Stimulated activated naive CD8-positive, alpha-beta T cell treated with anti-CD3 and anti-CD28 coated beads, Interleukin-15, Interleukin-2, amounts not matched to agents 100 ng/mL and 50 ng/mL, for 24 hours (primary cell): ENCODE results near the gene MGAT4B.

ENCODE experiments used
- H3K27ac Mint-ChIP-seq: one replicate; pipeline ENCODE4 v1.8.0; 2021; ENCODE audit warnings: mild to moderate bottlenecking, mixed read lengths
- H3K27me3 Mint-ChIP-seq: one replicate; pipeline ENCODE4 v1.8.0; 2021; ENCODE audit warnings: mixed read lengths
- H3K36me3 Mint-ChIP-seq: one replicate; pipeline ENCODE4 v1.8.0; 2021; ENCODE audit warnings: low read depth, mixed read lengths
- H3K4me1 Mint-ChIP-seq: one replicate; pipeline ENCODE4 v1.8.0; 2021; ENCODE audit warnings: low read depth, mixed read lengths
- H3K4me3 Mint-ChIP-seq: one replicate; pipeline ENCODE4 v1.8.0; 2021; ENCODE audit warnings: mild to moderate bottlenecking, mixed read lengths
- H3K9me3 Mint-ChIP-seq: one replicate; pipeline ENCODE4 v1.8.0; 2021; ENCODE audit warnings: mixed read lengths

MGAT4B gene

DNA sequence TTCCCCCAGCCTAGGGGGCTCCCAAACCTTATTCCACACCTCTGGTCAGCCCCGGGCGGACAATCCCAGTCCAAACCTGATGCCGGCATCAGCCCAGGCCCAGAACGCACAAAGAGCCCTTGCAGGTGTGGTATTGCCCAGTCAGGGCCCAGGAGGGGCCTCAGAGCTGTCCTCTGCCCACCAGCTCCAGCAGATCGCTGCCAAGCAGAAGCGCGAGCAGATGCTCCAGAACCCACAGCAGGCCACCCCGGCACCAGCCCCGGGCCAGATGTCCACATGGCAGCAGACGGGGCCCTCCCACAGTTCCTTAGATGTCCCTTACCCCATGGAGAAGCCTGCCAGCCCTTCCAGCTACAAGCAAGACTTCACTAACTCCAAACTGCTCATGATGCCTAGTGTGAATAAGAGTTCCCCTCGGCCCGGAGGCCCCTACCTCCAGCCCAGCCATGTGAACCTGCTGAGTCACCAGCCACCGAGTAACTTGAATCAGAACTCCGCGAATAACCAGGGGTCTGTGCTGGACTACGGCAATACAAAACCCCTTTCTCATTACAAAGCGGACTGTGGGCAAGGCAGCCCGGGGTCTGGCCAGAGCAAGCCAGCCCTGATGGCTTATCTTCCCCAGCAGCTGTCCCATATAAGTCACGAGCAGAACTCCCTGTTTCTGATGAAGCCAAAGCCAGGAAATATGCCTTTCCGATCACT, 40.5 kb downstream of the MGAT4B start:
- Mint-ChIP-seq H3K4me3 (no peak overlapping the region), H3K27me3 (no peaks in the 10 kb centered on the region), H3K4me1 (peaks cover 34% of the 10 kb centered on the region), H3K36me3 (peaks cover 41% of the 10 kb centered on the region), H3K9me3 (no peaks in the 10 kb centered on the region), H3K27ac (no peak overlapping the region)

- H3K27ac Mint-ChIP-seq, result peak overlapping the region; percentile 33
- peaks cover 35% of the 10 kb centered on the region for H3K36me3 Mint-ChIP-seq
- H3K27me3 Mint-ChIP-seq, result no peaks in the 10 kb centered on the region
- H3K4me3 Mint-ChIP-seq, result no peak overlapping the region
- H3K9me3 Mint-ChIP-seq, result no peaks in the 10 kb centered on the region
- peaks cover 40% of the 10 kb centered on the region for H3K4me1 Mint-ChIP-seq
Measured at GRCh38 chr5:179765400-179765799, 41.3 kb downstream of the MGAT4B start.

DNA sequence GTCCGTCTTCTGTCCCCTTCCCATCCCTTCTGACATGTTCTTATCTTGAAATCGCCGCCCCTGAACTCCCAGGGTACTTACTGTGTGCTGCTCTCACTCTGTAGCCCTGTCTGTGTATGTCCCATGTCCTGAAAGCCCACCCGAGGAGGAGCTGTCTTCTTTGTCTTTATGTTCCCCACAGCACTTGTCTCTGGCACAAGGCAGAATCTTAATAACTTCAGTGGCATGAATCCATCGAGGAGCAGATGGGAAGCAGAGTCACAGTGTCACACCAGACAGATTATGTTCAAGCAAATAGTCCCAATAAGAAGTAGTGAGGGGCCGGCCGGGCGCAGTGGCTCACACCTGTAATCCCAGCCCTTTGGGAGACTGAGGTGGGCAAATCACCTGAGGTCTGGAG, 42.6 kb downstream of the MGAT4B start:
- Mint-ChIP-seq H3K4me1 (peaks cover 53% of the 10 kb centered on the region), H3K27ac (no peak overlapping the region), H3K4me3 (no peak overlapping the region), H3K27me3 (no peaks in the 10 kb centered on the region), H3K36me3 (peaks cover 26% of the 10 kb centered on the region), H3K9me3 (no peaks in the 10 kb centered on the region)

DNA sequence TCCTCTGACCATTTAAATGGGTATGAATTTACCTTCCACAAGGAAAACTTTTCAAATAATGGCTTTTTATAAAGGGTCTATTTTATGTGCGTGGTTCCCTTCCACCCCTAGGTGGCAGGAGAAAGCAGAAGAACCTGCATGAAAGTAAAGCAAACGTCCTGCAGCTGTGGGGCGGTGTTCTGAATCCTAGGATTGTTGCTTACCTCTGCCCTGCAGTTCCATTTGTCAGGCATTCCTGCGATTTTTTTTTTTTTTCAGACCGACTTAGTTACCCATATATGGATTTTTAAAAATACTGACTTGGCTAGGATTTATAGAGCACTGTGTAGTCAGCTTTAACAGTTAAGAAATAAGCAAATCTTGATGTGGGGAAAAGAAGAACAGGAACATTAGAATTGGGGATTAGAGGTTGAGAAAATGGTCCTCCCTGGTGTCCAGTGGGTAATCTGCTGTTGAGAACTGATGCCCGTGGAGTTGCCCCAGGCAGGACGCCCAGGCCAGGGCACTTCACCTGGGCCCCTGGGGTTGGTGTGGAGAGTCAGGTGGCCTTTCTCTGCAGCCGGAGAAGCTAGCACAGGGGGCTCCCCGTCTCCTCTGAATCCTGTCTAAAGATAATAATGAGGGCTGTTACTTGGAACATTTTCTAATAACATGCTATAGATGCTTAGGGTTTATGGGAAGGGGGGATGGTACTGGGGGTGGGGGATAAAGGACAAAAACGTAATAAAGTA, 43.3 kb downstream of the MGAT4B start:
- Mint-ChIP-seq H3K4me3 (no peak overlapping the region), H3K27ac (no peak overlapping the region)

GRCh38 chr5:179762781-179763176, 43.9 kb downstream of the MGAT4B start:
- Mint-ChIP-seq H3K4me3 (no peak overlapping the region), H3K27ac (no peak overlapping the region), H3K27me3 (no peaks in the 10 kb centered on the region), H3K4me1 (peaks cover 59% of the 10 kb centered on the region), H3K9me3 (no peaks in the 10 kb centered on the region), H3K36me3 (peaks cover 22% of the 10 kb centered on the region)

More for the DNA sequence above, 43.3 kb downstream of the MGAT4B start:
- H3K9me3 Mint-ChIP-seq, result no peaks in the 10 kb centered on the region
- no peaks in the 10 kb centered on the region for H3K27me3 Mint-ChIP-seq
- H3K4me1 Mint-ChIP-seq, result peaks cover 58% of the 10 kb centered on the region
- peaks cover 24% of the 10 kb centered on the region for H3K36me3 Mint-ChIP-seq

DNA sequence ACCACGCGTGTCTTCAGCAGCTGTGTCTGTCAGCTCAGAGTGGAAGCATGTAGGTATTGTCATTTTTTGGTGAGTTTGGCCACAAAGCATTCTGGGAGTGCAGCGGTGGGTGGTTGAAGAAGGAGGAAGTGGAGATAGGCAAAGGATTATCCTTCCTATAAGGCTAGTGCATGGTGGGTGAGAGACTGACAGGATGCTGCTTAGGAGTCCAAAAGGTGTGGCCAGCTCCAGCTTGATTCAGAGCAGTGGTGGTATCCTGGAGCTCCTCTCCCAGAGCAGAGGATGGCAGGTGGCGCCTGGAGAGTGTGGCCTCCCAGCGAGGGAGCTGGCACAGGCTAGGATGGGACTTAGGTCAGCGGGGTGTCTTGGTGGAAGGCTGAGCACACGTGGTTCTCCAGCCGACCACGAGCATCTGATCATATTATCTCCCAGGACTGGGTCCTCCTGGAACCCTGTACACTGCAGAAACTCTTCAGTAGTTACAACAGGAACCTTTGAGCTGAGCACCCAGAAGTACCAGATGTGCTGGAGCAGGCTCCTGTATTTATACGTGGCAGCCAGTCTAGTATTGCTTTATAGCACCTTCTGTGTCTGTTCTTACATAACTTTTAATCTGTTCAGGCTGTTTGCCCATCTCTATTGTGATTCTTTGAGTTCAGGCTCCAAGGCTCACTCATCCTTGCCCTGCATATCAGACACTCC, 44.4 kb downstream of the MGAT4B start:
- no peak overlapping the region for H3K4me3 Mint-ChIP-seq

DNA sequence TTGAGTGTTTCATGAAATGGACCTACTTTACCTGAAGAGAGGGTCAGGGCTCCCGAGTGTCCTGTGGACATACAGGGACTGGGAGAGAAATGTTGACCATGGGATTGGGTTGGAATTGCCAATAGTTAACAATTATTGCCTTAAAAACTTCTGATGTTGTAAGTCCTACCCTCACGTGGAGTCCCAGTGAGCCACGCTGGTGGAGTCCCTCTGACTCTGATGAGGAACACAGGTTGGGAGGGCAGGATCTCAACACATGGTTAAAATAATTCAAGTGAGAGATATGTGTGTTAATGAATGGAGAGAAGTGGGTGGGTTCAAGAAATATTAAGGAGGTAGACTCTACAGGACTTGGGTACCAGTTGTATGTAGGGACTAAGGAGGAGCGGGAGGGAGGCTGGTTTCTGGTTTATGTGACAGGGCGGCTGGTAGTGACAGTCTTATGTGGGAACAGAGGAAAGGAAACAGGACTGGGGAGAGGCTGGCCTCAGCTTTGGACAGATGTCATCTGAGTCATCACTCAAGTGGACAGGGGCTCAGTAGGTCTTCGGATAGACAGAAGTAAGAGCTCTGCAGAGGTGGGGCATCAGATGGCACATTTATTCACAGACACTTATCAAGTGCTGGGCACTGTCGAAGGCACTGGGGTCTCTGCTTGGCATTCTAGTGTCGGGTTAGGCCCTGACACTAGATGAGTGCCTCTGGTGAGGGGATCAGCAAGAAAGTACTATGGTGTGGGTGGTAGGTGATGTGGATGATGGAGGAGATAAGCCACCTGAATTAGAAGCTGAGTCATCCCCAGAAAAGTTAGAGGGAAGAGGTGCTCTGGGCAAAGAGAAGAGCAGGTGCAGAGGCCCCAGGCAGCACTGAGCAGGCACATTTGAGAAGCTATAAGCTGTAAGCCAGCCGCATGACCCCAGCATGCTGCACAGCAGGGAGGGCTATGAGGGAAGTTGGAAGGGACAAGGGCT, 46.8 kb downstream of the MGAT4B start:
- peak overlapping the region; percentile 87 for H3K27ac Mint-ChIP-seq
- H3K4me3 Mint-ChIP-seq, result peak overlapping the region; percentile 17
- no peaks in the 10 kb centered on the region for H3K27me3 Mint-ChIP-seq

More for the DNA sequence above, 44.4 kb downstream of the MGAT4B start:
- H3K27ac Mint-ChIP-seq, result peak overlapping the region; percentile 69
- no peaks in the 10 kb centered on the region for H3K27me3 Mint-ChIP-seq
- peaks cover 18% of the 10 kb centered on the region for H3K36me3 Mint-ChIP-seq
- H3K9me3 Mint-ChIP-seq, result no peaks in the 10 kb centered on the region
- peaks cover 59% of the 10 kb centered on the region for H3K4me1 Mint-ChIP-seq

DNA sequence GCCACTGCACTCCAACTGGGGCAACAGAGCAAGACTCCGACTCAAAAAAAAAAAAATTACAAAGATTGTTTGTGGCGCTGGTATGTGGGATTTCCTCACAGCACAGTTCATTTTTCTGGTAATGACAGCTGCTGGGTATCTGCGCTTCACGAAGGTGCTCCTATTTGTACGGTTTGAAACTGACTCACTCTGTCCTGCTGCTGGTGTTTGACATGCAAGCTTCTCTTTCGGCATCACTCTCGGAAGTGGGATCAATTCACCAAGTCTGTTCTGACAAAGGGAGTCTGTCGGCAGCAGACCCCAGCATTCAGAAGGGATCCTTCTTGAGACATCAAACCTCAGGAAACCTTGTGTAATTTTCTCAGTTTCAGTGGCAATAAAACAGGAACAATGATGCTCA, 47.7 kb downstream of the MGAT4B start:
- Mint-ChIP-seq H3K27ac (peak overlapping the region; percentile 87), H3K9me3 (no peaks in the 10 kb centered on the region), H3K4me1 (peaks cover 74% of the 10 kb centered on the region), H3K4me3 (no peak overlapping the region), H3K27me3 (no peaks in the 10 kb centered on the region), H3K36me3 (peaks cover 7% of the 10 kb centered on the region)

More for the DNA sequence above, 46.8 kb downstream of the MGAT4B start:
- H3K9me3 Mint-ChIP-seq, result no peaks in the 10 kb centered on the region
- H3K4me1 Mint-ChIP-seq, result peaks cover 65% of the 10 kb centered on the region
- peaks cover 7% of the 10 kb centered on the region for H3K36me3 Mint-ChIP-seq

DNA sequence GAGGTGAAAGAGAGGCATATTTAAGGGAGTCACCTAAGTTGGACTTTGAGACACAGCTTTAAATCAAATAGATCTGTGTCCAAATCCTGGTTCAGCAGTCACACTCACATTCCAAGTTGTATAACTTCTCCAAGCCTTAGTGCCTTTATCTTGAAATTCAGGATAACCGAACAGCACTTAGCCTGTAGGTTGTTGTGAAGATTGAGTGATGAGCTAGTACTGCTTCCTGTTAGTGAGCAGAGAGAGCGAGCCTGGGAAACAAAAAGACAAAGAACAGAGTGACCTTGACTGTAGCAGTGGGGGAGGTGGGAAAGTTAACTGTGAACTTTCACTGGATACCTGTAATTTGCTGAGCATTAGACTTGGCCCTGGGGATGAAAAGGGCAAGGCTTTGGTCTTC, 51.6 kb downstream of the MGAT4B start:
- H3K36me3 Mint-ChIP-seq, result peaks cover 13% of the 10 kb centered on the region
- no peaks in the 10 kb centered on the region for H3K27me3 Mint-ChIP-seq
- H3K27ac Mint-ChIP-seq, result no peak overlapping the region
- H3K4me1 Mint-ChIP-seq, result peaks cover 53% of the 10 kb centered on the region
- no peak overlapping the region for H3K4me3 Mint-ChIP-seq
- H3K9me3 Mint-ChIP-seq, result no peaks in the 10 kb centered on the region

DNA sequence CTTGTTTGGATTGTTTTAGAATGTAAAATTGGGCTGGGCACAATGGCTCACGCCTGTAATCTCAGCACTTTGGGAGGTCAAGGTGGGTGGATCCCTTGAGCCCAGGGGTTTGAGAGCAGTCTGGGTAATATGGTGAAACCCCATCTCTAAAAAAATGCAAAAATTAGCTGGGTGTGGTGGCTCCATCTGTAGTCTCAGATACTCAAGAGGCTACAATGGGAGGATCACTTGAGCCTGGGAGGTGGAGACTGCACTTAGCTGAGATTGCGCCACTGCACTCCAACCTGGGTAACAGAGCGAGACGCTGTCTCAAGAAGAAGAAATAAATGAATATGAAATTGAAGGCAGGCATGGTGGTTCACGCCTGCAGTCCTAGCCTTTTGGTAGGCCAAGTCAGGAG, 52.7 kb downstream of the MGAT4B start:
- Mint-ChIP-seq H3K4me3 (no peak overlapping the region), H3K36me3 (peaks cover 15% of the 10 kb centered on the region), H3K9me3 (no peaks in the 10 kb centered on the region), H3K4me1 (peaks cover 45% of the 10 kb centered on the region), H3K27ac (no peak overlapping the region), H3K27me3 (no peaks in the 10 kb centered on the region)

DNA sequence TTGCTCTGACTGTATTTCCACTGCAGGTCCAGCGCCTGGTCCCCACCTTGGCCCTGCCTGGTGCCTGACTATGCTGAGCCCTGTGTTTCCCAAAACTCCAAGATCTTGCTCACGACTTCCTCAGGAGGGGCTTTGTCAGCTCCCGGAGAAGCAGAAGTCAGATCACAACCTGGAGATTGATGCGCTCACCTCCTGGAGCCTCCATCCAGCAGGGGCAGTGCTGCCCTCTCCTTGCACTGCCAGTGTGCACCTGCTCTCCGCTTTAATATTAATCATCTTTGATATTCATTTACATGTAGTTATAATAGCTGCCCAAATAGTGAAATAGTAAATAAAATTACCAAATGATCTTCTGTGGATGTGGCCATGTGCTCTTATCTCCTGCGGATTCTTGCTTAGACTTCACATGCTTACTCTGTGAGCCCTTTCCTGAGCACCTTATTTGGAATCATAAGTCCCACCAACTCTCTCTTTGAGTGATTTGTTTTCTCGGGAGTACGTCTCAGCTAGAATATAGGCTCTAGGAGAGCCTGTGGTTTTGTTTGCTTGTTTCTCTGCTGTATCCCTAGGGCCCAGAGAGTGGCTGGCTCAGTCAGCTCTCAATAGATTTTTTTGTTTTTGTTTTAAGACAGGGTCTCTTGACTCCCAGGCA, 56.7 kb downstream of the MGAT4B start:
- Mint-ChIP-seq H3K27ac (no peak overlapping the region), H3K27me3 (no peaks in the 10 kb centered on the region), H3K4me1 (peaks cover 34% of the 10 kb centered on the region)

DNA sequence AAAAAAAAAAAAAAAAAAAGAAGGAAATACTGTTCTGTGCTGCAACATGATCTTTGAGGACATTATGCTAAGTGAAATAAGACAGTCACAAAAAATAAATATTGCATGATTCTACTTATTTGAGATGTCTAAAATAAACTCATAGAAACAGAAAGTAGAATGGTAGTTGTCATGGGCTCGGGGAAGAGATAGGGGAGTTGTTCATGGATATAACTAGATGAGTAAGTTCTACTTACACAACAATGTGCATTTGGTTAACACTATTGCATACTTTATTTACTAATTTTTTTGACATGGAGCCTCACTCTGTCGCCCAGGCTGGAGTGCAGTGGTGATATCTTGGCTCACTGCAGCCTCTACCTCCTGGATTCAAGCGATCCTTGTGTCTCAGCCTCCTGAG, 58.9 kb downstream of the MGAT4B start:
- Mint-ChIP-seq H3K27me3 (no peaks in the 10 kb centered on the region), H3K4me1 (peaks cover 16% of the 10 kb centered on the region), H3K9me3 (no peaks in the 10 kb centered on the region), H3K27ac (no peak overlapping the region), H3K36me3 (peaks cover 16% of the 10 kb centered on the region), H3K4me3 (no peak overlapping the region)

More for the DNA sequence above, 56.7 kb downstream of the MGAT4B start:
- Mint-ChIP-seq H3K36me3 (peaks cover 22% of the 10 kb centered on the region), H3K9me3 (no peaks in the 10 kb centered on the region), H3K4me3 (no peak overlapping the region)
